ENCODE results near the gene DYNC2I2. TPM values are rescaled to one million over a fixed set of nuclear protein-coding genes. Genes with fewer than 3 reads are reported as not detected.
A peak's percentile ranks its signal among the peaks of the same experiment; 100 is the strongest.
"Not testable (repeated sequence)": the region's sequence is repeated elsewhere in the genome, so short reads cannot be mapped to it uniquely, and the experiment has no call there.

The DYNC2I2 gene
- total and polyA plus RNA-seq, 5 experiments from 2014 or later: 2.7 to 8.3 (median 4.1) TPM

DNA sequence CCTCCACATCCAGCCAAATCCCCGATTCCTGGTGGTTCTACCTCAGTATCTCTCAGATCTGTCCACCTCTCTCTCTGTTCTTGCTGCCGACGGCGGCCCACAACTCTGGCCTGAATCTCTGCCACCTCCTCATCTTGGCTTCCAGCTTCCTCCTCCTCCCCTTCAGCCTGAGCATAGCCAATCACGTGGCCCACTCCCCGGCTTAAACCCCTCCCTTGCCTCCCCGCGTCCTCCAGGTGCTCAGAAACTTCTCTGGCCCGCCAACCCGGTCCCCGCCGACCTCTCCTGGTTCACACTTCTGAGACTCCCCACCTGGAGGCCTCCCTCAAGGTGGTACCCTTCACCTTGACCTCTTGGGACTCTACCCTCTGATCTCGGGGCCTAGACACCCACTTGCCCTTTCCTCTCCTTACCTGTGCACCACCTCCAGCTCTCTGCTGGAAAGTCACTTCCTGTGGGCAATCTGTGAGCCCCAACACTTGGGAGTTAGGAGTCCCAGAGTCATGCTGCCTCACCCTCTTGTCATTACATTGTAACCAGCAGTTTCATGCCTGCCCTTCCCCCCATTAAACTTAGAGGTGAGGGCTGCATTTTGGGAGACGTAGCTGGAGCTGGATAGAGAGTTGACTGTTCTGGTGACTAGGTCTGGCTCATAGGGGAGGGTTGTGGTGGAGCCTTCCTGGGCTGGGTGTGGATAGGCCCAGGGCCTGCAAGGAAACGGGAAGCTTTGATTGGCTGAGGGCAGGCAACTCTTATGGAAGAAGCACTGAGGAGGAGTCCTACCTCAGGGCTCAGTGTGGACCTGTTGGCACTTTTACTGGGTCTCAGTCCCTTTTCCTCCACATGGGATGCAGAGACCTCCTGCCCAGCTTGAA lies 27.9 kb upstream of the DYNC2I2 start:
- no peaks in the 10 kb centered on the region for H3K27me3 Mint-ChIP-seq
- DNase-seq: peak; percentile 57 to 87 (median 68)
- POLR2A ChIA-PET: interaction anchor here (0.5 to 3.2 kb wide), 13 partner anchors 11 to 265 kb away, joined by 3 to 19 read pairs (median 4); partner anchors contain the start of genes PKN3 and ZDHHC12
- H3K4me3 Mint-ChIP-seq: peak overlapping the region; percentile 93 to 100 (median 98)
- ATAC-seq: peak; percentile 45 to 55
- peaks cover 0 to 3% (median 0%) of the 10 kb centered on the region in 3 donors for H3K36me3 Mint-ChIP-seq
- peaks cover 25 to 71% (median 54%) of the 10 kb centered on the region in 4 donors for H3K4me1 Mint-ChIP-seq
- peak overlapping the region; percentile 90 to 100 (median 98) for H3K27ac Mint-ChIP-seq
- H3K9me3 Mint-ChIP-seq: no peaks in the 10 kb centered on the region

- no peaks in the 10 kb centered on the region for H3K9me3 Mint-ChIP-seq
- POLR2A ChIA-PET: interaction anchor here (0.5 to 3.2 kb wide), 9 partner anchors 10 to 265 kb away, joined by 3 to 19 read pairs (median 5); partner anchors contain the start of genes PKN3 and ZDHHC12
- H3K4me3 Mint-ChIP-seq: peak overlapping the region; percentile 93 to 100 (median 98)
- DNase-seq (no peak), ATAC-seq (no peak)
- peaks cover 25 to 71% (median 54%) of the 10 kb centered on the region in 4 donors for H3K4me1 Mint-ChIP-seq
- H3K36me3 Mint-ChIP-seq: peaks cover 0 to 3% (median 0%) of the 10 kb centered on the region in 3 donors
- H3K27me3 Mint-ChIP-seq: no peaks in the 10 kb centered on the region
- peak overlapping the region; percentile 90 to 100 (median 98) for H3K27ac Mint-ChIP-seq
Measured at GRCh38 chr9:128684065-128684324, 27.3 kb upstream of the DYNC2I2 start.

GRCh38 chr9:128683340-128684064 lies 26.9 kb upstream of the DYNC2I2 start:
- no peaks in the 10 kb centered on the region for H3K27me3 Mint-ChIP-seq
- H3K9me3 Mint-ChIP-seq: no peaks in the 10 kb centered on the region
- peak overlapping the region; percentile 93 to 100 (median 98) for H3K4me3 Mint-ChIP-seq
- ATAC-seq (no peak), DNase-seq (peak in 3 of 10 donors; percentile 23 to 31 (median 27))
- POLR2A ChIA-PET: interaction anchor here (0.5 to 3.2 kb wide), 9 partner anchors 10 to 266 kb away, joined by 3 to 19 read pairs (median 5); partner anchors contain the start of genes PKN3 and ZDHHC12
- H3K36me3 Mint-ChIP-seq: peaks cover 0 to 3% (median 0%) of the 10 kb centered on the region in 3 donors
- H3K27ac Mint-ChIP-seq: peak overlapping the region; percentile 90 to 100 (median 98)
- peaks cover 25 to 70% (median 54%) of the 10 kb centered on the region in 4 donors for H3K4me1 Mint-ChIP-seq

DNA sequence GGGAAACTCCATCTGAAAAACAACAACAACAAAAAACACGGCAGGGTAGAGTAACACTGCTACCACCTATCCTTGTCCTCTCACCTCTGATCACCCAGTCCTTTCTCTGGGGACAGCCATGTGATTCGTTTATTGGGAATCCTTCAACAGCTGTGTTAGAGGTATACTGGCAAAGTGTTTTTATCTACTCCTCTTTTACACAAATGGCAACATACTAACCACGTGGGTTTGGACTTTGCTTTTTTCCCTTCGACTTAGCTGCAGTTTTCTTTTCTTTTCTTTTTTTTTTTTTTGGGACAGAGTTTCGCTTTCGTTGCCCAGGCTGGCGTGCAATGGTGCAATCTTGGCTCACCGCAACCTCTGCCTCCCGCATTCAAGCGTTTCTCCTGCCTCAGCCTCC lies 21.1 kb upstream of the DYNC2I2 start:
- DNase-seq: no peak
- Mint-ChIP-seq H3K4me1 (peaks cover 0 to 15% (median 3%) of the 10 kb centered on the region in 4 donors), H3K4me3 (no peak overlapping the region), H3K9me3 (no peaks in the 10 kb centered on the region), H3K27ac (peak overlapping the region in 2 of 10 donors; percentile 10 to 70), H3K36me3 (peaks cover 0 to 10% (median 0%) of the 10 kb centered on the region in 3 donors), H3K27me3 (no peaks in the 10 kb centered on the region)
- ATAC-seq: no peak
- POLR2A ChIA-PET: interaction anchor here (0.7 kb wide), 1 partner anchor 17 kb away, joined by 5 read pairs; no protein-coding TSS in a partner anchor

GRCh38 chr9:128675382-128675781 lies 18.7 kb upstream of the DYNC2I2 start:
- no peak overlapping the region for H3K4me3 Mint-ChIP-seq
- no peak for DNase-seq
- H3K4me1 Mint-ChIP-seq: peaks cover 0 to 3% (median 0%) of the 10 kb centered on the region in 4 donors
- peaks cover 0 to 7% (median 0%) of the 10 kb centered on the region in 3 donors for H3K36me3 Mint-ChIP-seq
- ATAC-seq: no peak
- no peaks in the 10 kb centered on the region for H3K27me3 Mint-ChIP-seq
- H3K9me3 Mint-ChIP-seq: no peaks in the 10 kb centered on the region
- POLR2A ChIA-PET: interaction anchor here (0.5 to 3.1 kb wide), 4 partner anchors 9 to 563 kb away, joined by 3 to 16 read pairs (median 6); no protein-coding TSS in a partner anchor
- peak overlapping the region in 1 of 10 donors; percentile 48 for H3K27ac Mint-ChIP-seq

GRCh38 chr9:128669786-128670185 lies 13.1 kb upstream of the DYNC2I2 start:
- POLR2A ChIA-PET: interaction anchor here (0.6 kb wide), 2 partner anchors 189 to 202 kb away, joined by 3 to 4 read pairs; no protein-coding TSS in a partner anchor
- Mint-ChIP-seq H3K27me3 (no peaks in the 10 kb centered on the region), H3K4me1 (no peaks in the 10 kb centered on the region), H3K4me3 (no peak overlapping the region), H3K36me3 (no peaks in the 10 kb centered on the region), H3K9me3 (no peaks in the 10 kb centered on the region), H3K27ac (no peak overlapping the region)
- no peak for ATAC-seq
- DNase-seq: no peak

- H3K4me1 Mint-ChIP-seq, H3K9me3 Mint-ChIP-seq, H3K27ac Mint-ChIP-seq, ATAC-seq, H3K36me3 Mint-ChIP-seq, H3K27me3 Mint-ChIP-seq, H3K4me3 Mint-ChIP-seq, POLR2A ChIA-PET, DNase-seq: not testable (repeated sequence)
Measured at GRCh38 chr9:128666481-128666941, 9.9 kb upstream of the DYNC2I2 start.

- ATAC-seq (no peak), DNase-seq (no peak)
- no peaks in the 10 kb centered on the region for H3K27me3 Mint-ChIP-seq
- H3K36me3 Mint-ChIP-seq: no peaks in the 10 kb centered on the region
- POLR2A ChIA-PET: interaction anchor here (0.5 to 4.9 kb wide), 5 partner anchors 9 to 66 kb away, joined by 3 to 34 read pairs (median 5); partner anchors contain the start of genes SET and ZDHHC12
- H3K4me3 Mint-ChIP-seq: peak overlapping the region in 2 of 10 donors; percentile 96 to 97
- H3K9me3 Mint-ChIP-seq: no peaks in the 10 kb centered on the region
- H3K4me1 Mint-ChIP-seq: peaks cover 0 to 17% (median 3%) of the 10 kb centered on the region in 4 donors
- H3K27ac Mint-ChIP-seq: peak overlapping the region in 7 of 10 donors; percentile 96 to 100 (median 99)
Measured at GRCh38 chr9:128657796-128658195, 1.1 kb upstream of the DYNC2I2 start.

- no peaks in the 10 kb centered on the region for H3K9me3 Mint-ChIP-seq
- H3K36me3 Mint-ChIP-seq: no peaks in the 10 kb centered on the region
- no peaks in the 10 kb centered on the region for H3K27me3 Mint-ChIP-seq
- DNase-seq (no peak), ATAC-seq (no peak)
- H3K4me1 Mint-ChIP-seq: peaks cover 0 to 17% (median 3%) of the 10 kb centered on the region in 4 donors
- peak overlapping the region; percentile 96 to 100 (median 99) for H3K27ac Mint-ChIP-seq
- POLR2A ChIA-PET: interaction anchor here (0.9 to 4.9 kb wide), 6 partner anchors 9 to 172 kb away, joined by 3 to 34 read pairs (median 5); partner anchors contain the start of genes SET, SPOUT1 and ZDHHC12
- H3K4me3 Mint-ChIP-seq: peak overlapping the region; percentile 90 to 97 (median 94)
Measured at GRCh38 chr9:128657344-128657704, 677 bp upstream of the DYNC2I2 start.

DNA sequence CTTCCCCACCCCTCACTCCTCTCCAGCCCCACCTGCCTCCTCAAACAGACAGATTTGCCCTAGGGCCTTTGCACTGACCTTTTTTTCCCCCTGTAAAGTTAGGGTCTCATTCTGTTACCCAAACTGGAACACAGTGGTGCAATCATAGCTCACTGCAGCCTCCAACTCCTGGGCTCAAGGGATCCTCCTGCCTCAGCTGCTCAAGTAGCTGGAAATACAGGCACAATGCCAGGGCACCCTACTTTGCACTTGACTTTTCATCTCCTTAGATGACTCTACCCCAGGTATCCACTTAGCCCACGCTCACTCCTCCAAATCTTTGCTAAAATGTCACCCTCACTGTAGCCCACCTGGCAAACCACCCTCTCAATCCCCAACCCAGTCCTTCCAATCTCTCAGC lies 2.2 kb downstream of the DYNC2I2 start:
- Mint-ChIP-seq H3K27ac (peak overlapping the region in 6 of 10 donors; percentile 28 to 75 (median 49)), H3K4me3 (peak overlapping the region in 9 of 10 donors; percentile 1 to 77 (median 46)), H3K4me1 (peaks cover 0 to 17% (median 3%) of the 10 kb centered on the region in 4 donors), H3K9me3 (no peaks in the 10 kb centered on the region), H3K36me3 (no peaks in the 10 kb centered on the region), H3K27me3 (no peaks in the 10 kb centered on the region)
- POLR2A ChIA-PET: interaction anchor here (1.0 to 1.8 kb wide), 2 partner anchors 32 to 35 kb away, joined by 3 to 6 read pairs; partner anchors contain the start of gene SET
- no peak for DNase-seq
- ATAC-seq: no peak

GRCh38 chr9:128653908-128654307 lies 2.7 kb downstream of the DYNC2I2 start:
- peak overlapping the region in 3 of 10 donors; percentile 18 to 75 (median 51) for H3K27ac Mint-ChIP-seq
- H3K36me3 Mint-ChIP-seq: no peaks in the 10 kb centered on the region
- H3K4me3 Mint-ChIP-seq: peak overlapping the region in 2 of 10 donors; percentile 59 to 77
- DNase-seq: no peak
- no peaks in the 10 kb centered on the region for H3K27me3 Mint-ChIP-seq
- POLR2A ChIA-PET: interaction anchor here (1.8 kb wide), 1 partner anchor 33 kb away, joined by 6 read pairs; no protein-coding TSS in a partner anchor
- ATAC-seq: no peak
- H3K9me3 Mint-ChIP-seq: no peaks in the 10 kb centered on the region
- peaks cover 0 to 17% (median 3%) of the 10 kb centered on the region in 4 donors for H3K4me1 Mint-ChIP-seq

DNA sequence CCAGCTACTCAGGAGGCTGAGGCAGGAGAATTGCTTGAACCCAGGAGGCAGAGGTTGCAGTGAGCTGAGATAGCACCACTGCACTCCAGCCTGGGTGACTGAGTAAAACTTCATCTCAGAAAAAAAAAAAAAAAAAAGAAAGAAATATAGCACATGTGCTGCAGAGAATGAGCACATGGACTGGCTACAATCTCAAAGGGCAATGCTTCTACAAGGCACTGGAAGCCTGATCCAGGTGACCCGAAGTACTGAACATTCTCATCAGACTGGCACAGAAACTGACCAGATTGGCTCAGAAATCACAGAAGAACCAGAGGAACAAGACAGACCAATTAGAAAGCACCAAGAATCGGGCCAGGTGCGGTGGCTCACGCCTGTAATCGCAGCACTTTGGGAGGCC lies 4.8 kb downstream of the DYNC2I2 start:
- DNase-seq (no peak), ATAC-seq (no peak)
- Mint-ChIP-seq H3K4me3 (no peak overlapping the region), H3K4me1 (peaks cover 0 to 7% (median 2%) of the 10 kb centered on the region in 4 donors), H3K9me3 (no peaks in the 10 kb centered on the region), H3K27ac (peak overlapping the region in 1 of 10 donors; percentile 44), H3K27me3 (no peaks in the 10 kb centered on the region), H3K36me3 (no peaks in the 10 kb centered on the region)
- POLR2A ChIA-PET: interaction anchor here (0.6 kb wide), 1 partner anchor 281 kb away, joined by 4 read pairs; no protein-coding TSS in a partner anchor

All from naive thymus-derived CD8-positive, alpha-beta T cell (primary cell).